K562 (cell line): ENCODE measurements around the gene CIAPIN1.

Source experiments
- FOXJ2 ChIP-seq: fragments of 200-800 bp; sonication (Bioruptor generic); IDR thresholded peaks from 2 replicates; pipeline ENCODE4 v1.6.1; 2016; ENCODE audit warnings: missing genetic modification characterization, missing compliant biosample characterization
- NR2C2 ChIP-seq, 2 experiments: fragments of 200-800 bp in 1 of 2; sonication (Bioruptor generic) in 1 of 2; sonication (generic) in 1 of 2; formaldehyde crosslinking in 1 of 2; IDR thresholded peaks; 2 replicates each; pipeline versions ENCODE4 v1.6.1 to v1.8.0; 2016 to 2022; ENCODE audit warnings: mild to moderate bottlenecking in 1 of 2, missing compliant biosample characterization in 1 of 2, missing genetic modification characterization in 1 of 2, missing genetic modification reagents in 1 of 2
- YY1 ChIP-seq, 3 experiments: IDR thresholded peaks; 2 replicates each; pipeline ENCODE4 v1.6.1; 2011; ENCODE audit warnings: low read length in 2 of 3, mild to moderate bottlenecking in 2 of 3, moderate library complexity in 2 of 3, borderline replicate concordance in 1 of 3, control low read depth in 1 of 3, low read depth in 1 of 3; ENCODE audit not compliant: insufficient read depth in 3 of 3, insufficient replicate concordance in 2 of 3, control insufficient read depth in 1 of 3, insufficient read length in 1 of 3; ENCODE audit errors: extremely low read depth in 1 of 3
- ZBTB1 ChIP-seq: sonication (generic); formaldehyde crosslinking; IDR thresholded peaks from 2 replicates; pipeline ENCODE4 v1.8.1; 2023; ENCODE audit warnings: missing genetic modification reagents, low read depth, mild to moderate bottlenecking, borderline replicate concordance
- ZNF274 ChIP-seq: IDR thresholded peaks from 2 replicates; pipeline ENCODE4 v1.6.1; 2011; ENCODE audit warnings: low read depth, mild to moderate bottlenecking, low read length, moderate library complexity, borderline replicate concordance

DNA sequence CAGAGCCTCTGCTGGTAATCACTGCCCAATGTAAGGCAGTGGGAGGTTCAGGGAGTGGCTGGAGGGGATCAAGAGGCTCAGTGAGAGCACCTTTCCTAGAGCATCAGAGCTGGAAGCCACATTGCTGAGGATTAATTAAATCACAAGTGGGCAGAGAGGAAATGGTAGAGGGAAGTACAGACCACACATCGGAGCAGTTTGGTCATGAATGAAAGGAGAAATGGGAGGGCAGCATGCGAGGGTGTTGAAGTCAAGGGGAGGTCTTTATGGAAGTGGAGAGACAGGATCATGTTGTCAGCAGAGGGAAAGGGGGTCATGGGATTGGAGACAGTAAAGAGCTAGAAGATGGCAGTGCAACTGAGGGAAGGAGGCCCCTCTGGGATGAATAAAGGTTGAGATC is 40.3 kb downstream of the CIAPIN1 start:
- no peak for TF ChIP-seq FOXJ2 (tag)
- TF ChIP-seq ZBTB1 (CRISPR knock-in tag): no peak
- TF ChIP-seq ZNF274: no peak
- no peak for TF ChIP-seq YY1 (IDR thresholded peaks at IDR 0.05; ENCODE audit: borderline replicate concordance in 1 of 3, control insufficient read depth in 1 of 3, extremely low read depth in 1 of 3, insufficient read depth in 3 of 3, insufficient read length in 1 of 3, insufficient replicate concordance in 2 of 3, low read depth in 1 of 3, low read length in 2 of 3)
- TF ChIP-seq NR2C2 (CRISPR knock-in tag; IDR thresholded peaks at IDR 0.05): no peak
- no peak for TF ChIP-seq NR2C2 (tag; IDR thresholded peaks at IDR 0.05)
